SK-MEL-5 (cell line): ENCODE measurements around the gene ZSWIM2. TPM values are rescaled to one million over a fixed set of nuclear protein-coding genes. Genes with fewer than 3 reads are reported as not detected.
"Not testable (repeated sequence)": the region's sequence is repeated elsewhere in the genome, so short reads cannot be mapped to it uniquely, and the experiment has no call there.

ENCODE experiments used
- DNase-seq: peaks from one replicate; pipeline ENCODE4 v3.0.0-alpha.2; 2016; ENCODE audit warnings: low read depth, low spot score
- in situ Hi-C: cut with HindIII; loops from 2 replicates; pipeline ENCODE4 v1.10.0; 2016; ENCODE audit warnings: low sequenced_read_pairs, high pct_unique_total_duplicates, low pct_unique_long_range_greater_than_20kb
- total RNA-seq: library from RNA; depleted of rRNA; stranded (reverse); fragments of >200 nt; shearing (Covaris generic); gene quantifications from 2 replicates; pipeline ENCODE4 v1.2.3, GENCODE V29; 2014

Gene ZSWIM2
- total RNA-seq, 1 experiment from 2014 or later, result not detected

- in situ Hi-C loops, result no loop called here
- DNase-seq, result peak; percentile 51
These were observed 14.1 kb upstream of the ZSWIM2 start for GRCh38 chr2:186862869-186863709.

- in situ Hi-C loops, result no loop called here
These were observed 6.2 kb upstream of the ZSWIM2 start for GRCh38 chr2:186855216-186855615.

GRCh38 chr2:186853951-186854350 is 5.0 kb upstream of the ZSWIM2 start:
- in situ Hi-C loops, result no loop called here
- DNase-seq, result no peak

More at GRCh38 chr2:186855216-186855615, 6.2 kb upstream of the ZSWIM2 start:
- no peak for DNase-seq

- in situ Hi-C loops, result no loop called here
- no peak for DNase-seq
These were observed 3.5 kb upstream of the ZSWIM2 start for GRCh38 chr2:186852508-186852907.

GRCh38 chr2:186842373-186842772 is 6.6 kb downstream of the ZSWIM2 start:
- in situ Hi-C loops, result no loop called here

GRCh38 chr2:186841940-186842339 is 7.0 kb downstream of the ZSWIM2 start:
- in situ Hi-C loops, result no loop called here
- DNase-seq, result no peak

More at GRCh38 chr2:186842373-186842772, 6.6 kb downstream of the ZSWIM2 start:
- DNase-seq, result no peak

GRCh38 chr2:186835628-186836027 is 13.3 kb downstream of the ZSWIM2 start:
- in situ Hi-C loops, result no loop called here
- no peak for DNase-seq

- in situ Hi-C loops, result no loop called here
These were observed 21.0 kb downstream of the ZSWIM2 start for GRCh38 chr2:186827862-186828492.

GRCh38 chr2:186827411-186827810 is 21.6 kb downstream of the ZSWIM2 start:
- no peak for DNase-seq
- in situ Hi-C loops, result no loop called here

More at GRCh38 chr2:186827862-186828492, 21.0 kb downstream of the ZSWIM2 start:
- no peak for DNase-seq

- in situ Hi-C loops, result no loop called here
- DNase-seq, result no peak
These were observed 26.6 kb downstream of the ZSWIM2 start for GRCh38 chr2:186822323-186822722.

GRCh38 chr2:186820303-186820702 is 28.7 kb downstream of the ZSWIM2 start:
- DNase-seq, result no peak
- in situ Hi-C loops, result no loop called here

GRCh38 chr2:186811760-186812159 is 37.2 kb downstream of the ZSWIM2 start:
- in situ Hi-C loops, DNase-seq: not testable (repeated sequence)

- in situ Hi-C loops, result no loop called here
These were observed 42.4 kb downstream of the ZSWIM2 start for GRCh38 chr2:186806591-186806990.

GRCh38 chr2:186798604-186799003 is 50.4 kb downstream of the ZSWIM2 start:
- in situ Hi-C loops, DNase-seq: not testable (repeated sequence)

More at GRCh38 chr2:186806591-186806990, 42.4 kb downstream of the ZSWIM2 start:
- no peak for DNase-seq

- in situ Hi-C loops, result no loop called here
- DNase-seq, result no peak
These were observed 64.0 kb downstream of the ZSWIM2 start for GRCh38 chr2:186784930-186785329.

GRCh38 chr2:186783254-186783653 is 65.7 kb downstream of the ZSWIM2 start:
- in situ Hi-C loops, result no loop called here
- no peak for DNase-seq

GRCh38 chr2:186780701-186781316 is 68.2 kb downstream of the ZSWIM2 start:
- in situ Hi-C loops, result no loop called here
- DNase-seq, result peak; percentile 68
